WERI-Rb-1 (cell line): Measurements from ENCODE around the gene PMFBP1.

Experiments
- DNase-seq: peaks from one replicate; pipeline ENCODE4 v3.0.0-alpha.2; 2020
- H3K27ac ChIP-seq: fragments of 250-450 bp; sonication (Bioruptor Pico); 2 replicates; pipeline ENCODE4 v1.5.1; 2020; ENCODE audit warnings: mild to moderate bottlenecking, moderate library complexity
- H3K27me3 ChIP-seq: fragments of 250-450 bp; sonication (Bioruptor Pico); 2 replicates; pipeline ENCODE4 v1.5.1; 2021; ENCODE audit warnings: mild to moderate bottlenecking, low read depth, moderate library complexity; ENCODE audit not compliant: insufficient read depth, severe bottlenecking
- H3K36me3 ChIP-seq: fragments of 250-450 bp; sonication (Bioruptor Pico); 2 replicates; pipeline ENCODE4 v1.5.1; 2020; ENCODE audit warnings: mild to moderate bottlenecking, moderate library complexity
- H3K4me3 ChIP-seq: 2 replicates; pipeline ENCODE4 v1.5.1; 2011; ENCODE audit warnings: low read depth, mild to moderate bottlenecking, control low read depth, low read length
- H3K9me3 ChIP-seq: fragments of 250-450 bp; sonication (Bioruptor Pico); 2 replicates; pipeline ENCODE4 v1.5.1; 2021; ENCODE audit warnings: mild to moderate bottlenecking, moderate library complexity; ENCODE audit not compliant: severe bottlenecking
- CTCF ChIP-seq: IDR thresholded peaks from 2 replicates; pipeline ENCODE4 v1.5.1; 2011; ENCODE audit warnings: low read depth, mild to moderate bottlenecking, control low read depth, inconsistent platforms, low read length

PMFBP1 gene, protein sequence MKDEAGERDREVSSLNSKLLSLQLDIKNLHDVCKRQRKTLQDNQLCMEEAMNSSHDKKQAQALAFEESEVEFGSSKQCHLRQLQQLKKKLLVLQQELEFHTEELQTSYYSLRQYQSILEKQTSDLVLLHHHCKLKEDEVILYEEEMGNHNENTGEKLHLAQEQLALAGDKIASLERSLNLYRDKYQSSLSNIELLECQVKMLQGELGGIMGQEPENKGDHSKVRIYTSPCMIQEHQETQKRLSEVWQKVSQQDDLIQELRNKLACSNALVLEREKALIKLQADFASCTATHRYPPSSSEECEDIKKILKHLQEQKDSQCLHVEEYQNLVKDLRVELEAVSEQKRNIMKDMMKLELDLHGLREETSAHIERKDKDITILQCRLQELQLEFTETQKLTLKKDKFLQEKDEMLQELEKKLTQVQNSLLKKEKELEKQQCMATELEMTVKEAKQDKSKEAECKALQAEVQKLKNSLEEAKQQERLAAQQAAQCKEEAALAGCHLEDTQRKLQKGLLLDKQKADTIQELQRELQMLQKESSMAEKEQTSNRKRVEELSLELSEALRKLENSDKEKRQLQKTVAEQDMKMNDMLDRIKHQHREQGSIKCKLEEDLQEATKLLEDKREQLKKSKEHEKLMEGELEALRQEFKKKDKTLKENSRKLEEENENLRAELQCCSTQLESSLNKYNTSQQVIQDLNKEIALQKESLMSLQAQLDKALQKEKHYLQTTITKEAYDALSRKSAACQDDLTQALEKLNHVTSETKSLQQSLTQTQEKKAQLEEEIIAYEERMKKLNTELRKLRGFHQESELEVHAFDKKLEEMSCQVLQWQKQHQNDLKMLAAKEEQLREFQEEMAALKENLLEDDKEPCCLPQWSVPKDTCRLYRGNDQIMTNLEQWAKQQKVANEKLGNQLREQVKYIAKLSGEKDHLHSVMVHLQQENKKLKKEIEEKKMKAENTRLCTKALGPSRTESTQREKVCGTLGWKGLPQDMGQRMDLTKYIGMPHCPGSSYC

DNA sequence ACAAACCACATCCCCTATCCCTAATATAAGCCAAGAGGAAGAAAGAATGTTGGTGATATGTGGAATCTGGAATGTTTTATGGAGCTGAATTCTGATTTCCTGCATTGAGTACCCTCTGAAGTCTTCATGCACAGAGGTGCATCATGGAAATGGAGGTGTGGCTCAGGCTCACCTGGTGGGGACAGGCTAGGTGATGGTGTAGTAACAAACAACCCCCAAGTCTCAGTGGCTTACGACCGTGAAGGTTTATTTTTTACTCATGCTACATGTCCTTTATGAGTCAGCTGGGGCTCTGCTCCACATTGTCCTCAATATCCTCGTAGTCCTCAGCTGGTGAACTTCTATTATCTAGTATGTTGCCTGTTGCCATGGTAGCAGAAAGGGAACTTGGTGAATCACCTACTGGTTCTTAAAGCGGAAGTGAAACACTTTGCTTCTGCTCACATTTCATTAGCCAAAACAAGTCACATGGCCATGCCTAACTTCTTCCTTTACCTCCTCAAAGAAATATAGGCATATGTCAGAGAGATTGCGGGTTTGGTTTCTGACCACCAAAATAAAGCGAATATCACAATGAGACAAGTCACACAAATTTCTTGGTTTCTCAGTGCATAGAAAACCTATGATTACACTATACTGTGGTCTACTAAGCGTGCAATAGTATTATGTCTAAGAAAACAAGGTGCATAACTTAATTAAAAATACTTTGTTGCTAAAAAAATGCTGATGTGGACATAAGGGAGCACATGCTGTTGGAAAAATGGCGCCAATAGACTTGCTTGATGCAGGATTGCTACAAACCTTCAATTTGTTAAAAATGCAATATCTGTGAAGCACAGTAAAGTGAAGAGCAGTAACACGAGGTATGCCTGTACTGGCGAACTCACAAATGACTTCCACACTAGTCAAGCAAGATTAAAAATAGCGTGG is at the start of gene PMFBP1:
Gene PMFBP1, minus strand, starts transcription at position 51 of the 930 bp plus-strand sequence. CDS start 947 bp downstream, outside the sequence.
- no peak for DNase-seq
- Histone ChIP-seq H3K9me3 (no peaks in the 10 kb centered on the region), H3K27me3 (no peaks in the 10 kb centered on the region), H3K4me3 (no peak within 1 kb of the TSS), H3K36me3 (no peaks in the 10 kb centered on the region), H3K27ac (no peak within 1 kb of the TSS)
- TF ChIP-seq CTCF, result no peak

- no peak for DNase-seq
- Histone ChIP-seq H3K4me3 (no peak overlapping the region), H3K27ac (no peak overlapping the region), H3K9me3 (no peaks in the 10 kb centered on the region), H3K36me3 (no peaks in the 10 kb centered on the region), H3K27me3 (no peaks in the 10 kb centered on the region)
- no peak for TF ChIP-seq CTCF
Measured at GRCh38 chr16:72221630-72222024, 49.7 kb upstream of the PMFBP1 start.

- no peaks in the 10 kb centered on the region for H3K27me3 ChIP-seq
- no peak for TF ChIP-seq CTCF
- H3K9me3 ChIP-seq, result no peaks in the 10 kb centered on the region
- no peak for DNase-seq
- H3K4me3 ChIP-seq, result no peak overlapping the region
- H3K36me3 ChIP-seq, result no peaks in the 10 kb centered on the region
- H3K27ac ChIP-seq, result no peak overlapping the region
Measured at GRCh38 chr16:72220875-72221629, 49.1 kb upstream of the PMFBP1 start.

GRCh38 chr16:72219282-72219681 is 47.3 kb upstream of the PMFBP1 start:
- no peak for DNase-seq
- Histone ChIP-seq H3K27me3 (no peaks in the 10 kb centered on the region), H3K9me3 (peaks cover 2% of the 10 kb centered on the region), H3K36me3 (no peaks in the 10 kb centered on the region), H3K4me3 (no peak overlapping the region), H3K27ac (no peak overlapping the region)
- no peak for TF ChIP-seq CTCF

DNA sequence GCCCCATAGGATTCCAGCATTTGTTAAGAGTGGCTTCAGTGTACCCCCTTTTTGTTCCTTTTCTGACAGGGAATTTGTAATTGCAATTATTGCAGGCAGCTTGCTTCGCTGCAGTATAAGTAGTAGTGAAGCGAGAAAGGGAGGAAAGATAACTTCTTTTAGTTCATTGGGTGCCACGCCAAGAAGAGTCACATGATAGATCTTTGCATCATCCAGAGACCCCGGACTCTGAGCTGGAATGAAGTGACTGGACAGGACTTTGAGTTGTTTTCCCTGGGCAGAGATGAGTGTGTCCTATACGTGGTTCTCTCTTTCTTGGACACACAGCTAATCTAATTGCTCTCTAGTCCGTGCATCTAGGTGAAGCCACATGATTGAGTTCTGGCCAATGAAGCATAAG is 44.8 kb upstream of the PMFBP1 start:
- H3K27me3 ChIP-seq, result no peaks in the 10 kb centered on the region
- no peak overlapping the region for H3K4me3 ChIP-seq
- no peak overlapping the region for H3K27ac ChIP-seq
- no peaks in the 10 kb centered on the region for H3K36me3 ChIP-seq
- no peak for TF ChIP-seq CTCF
- peaks cover 2% of the 10 kb centered on the region for H3K9me3 ChIP-seq
- DNase-seq, result no peak
